Mucosa of descending colon (tissue), 3 donors: ENCODE data around the gene NID1. TPM values are rescaled to one million over a fixed set of nuclear protein-coding genes. Genes with fewer than 3 reads are reported as not detected.
"Not testable (repeated sequence)": the region's sequence is repeated elsewhere in the genome, so short reads cannot be mapped to it uniquely, and the experiment has no call there.

Source experiments
- ATAC-seq: fragments of 200-7000 bp; cut with Tn5 transposase; one replicate; pipeline ENCODE4 v1.9.1; 2020; ENCODE audit warnings: mild to moderate bottlenecking, moderate library complexity
- DNase-seq, 3 donors: peaks; one replicate each; pipeline ENCODE4 v3.0.0-alpha.2; 2020
- H3K36me3 ChIP-seq: fragments of 200-600 bp; one replicate; pipeline ENCODE4 v1.8.0; 2021; ENCODE audit warnings: low read depth, mild to moderate bottlenecking
- H3K4me1 ChIP-seq: fragments of 200-600 bp; one replicate; pipeline ENCODE4 v1.8.0; 2021; ENCODE audit warnings: low read depth, mild to moderate bottlenecking
- H3K4me3 ChIP-seq: fragments of 200-600 bp; one replicate; pipeline ENCODE4 v1.8.0; 2021; ENCODE audit warnings: mild to moderate bottlenecking
- H3K9me3 ChIP-seq: fragments of 200-600 bp; one replicate; pipeline ENCODE4 v1.8.0; 2021; ENCODE audit warnings: mild to moderate bottlenecking
- intact Hi-C, 2 donors: fragments of 100-400 bp; cut with DNase I in 1 of 2; cut with micrococcal nuclease in 1 of 2; formaldehyde crosslinking; loops; one replicate each; pipeline versions ENCODE4 v1.11.0 to v1.11.1; 2022; cut with DNase I, micrococcal nuclease
- total RNA-seq, 3 donors: library from RNA; stranded (reverse); fragmentation: NEBNext Ultra II Directional in 2 of 3; extraction: Animal tissue kit (Norgen Biotek cat#: 25700) in 2 of 3; gene quantifications; one replicate each; pipeline versions ENCODE4 v1.2.1 to v1.2.4, GENCODE V29; 2021 to 2023
- TF ChIP-seq, protein P1 (sequence below): fragments of 200-600 bp; IDR thresholded peaks from one replicate; pipeline ENCODE4 v1.8.0; 2022; ENCODE audit warnings: antibody characterized with exemption, mild to moderate bottlenecking
- donor health status: DM: no; HTN: no; CAD: no; lungs with moderate emphysema.
- donor health status: DM: no; HTN: no; CAD: no.
- donor health status: DM: no; HTN: yes; CAD: no.

The NID1 gene
- total RNA-seq, 3 donors from 2014 or later = 7.2 to 118 (median 36.7) TPM

DNA sequence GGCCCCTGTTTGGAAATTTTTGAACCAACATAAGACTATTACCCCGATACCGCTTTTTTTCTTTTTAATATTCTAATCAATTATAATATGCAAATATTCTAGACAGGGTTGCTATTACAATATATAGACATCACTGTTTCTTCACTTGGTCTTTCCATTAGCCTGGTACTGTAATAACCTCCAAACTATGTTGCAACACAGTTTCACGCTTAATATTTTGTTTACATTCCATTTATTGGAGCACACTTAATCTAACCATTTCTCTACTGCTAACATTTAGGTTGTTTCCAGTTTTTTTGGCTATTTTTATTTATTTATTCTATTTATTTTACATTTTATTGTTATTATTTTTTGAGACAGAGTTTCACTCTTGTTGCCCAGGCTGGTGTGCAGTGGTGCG lies 17.6 kb upstream of the NID1 start:
- TF ChIP-seq, protein P1, sequence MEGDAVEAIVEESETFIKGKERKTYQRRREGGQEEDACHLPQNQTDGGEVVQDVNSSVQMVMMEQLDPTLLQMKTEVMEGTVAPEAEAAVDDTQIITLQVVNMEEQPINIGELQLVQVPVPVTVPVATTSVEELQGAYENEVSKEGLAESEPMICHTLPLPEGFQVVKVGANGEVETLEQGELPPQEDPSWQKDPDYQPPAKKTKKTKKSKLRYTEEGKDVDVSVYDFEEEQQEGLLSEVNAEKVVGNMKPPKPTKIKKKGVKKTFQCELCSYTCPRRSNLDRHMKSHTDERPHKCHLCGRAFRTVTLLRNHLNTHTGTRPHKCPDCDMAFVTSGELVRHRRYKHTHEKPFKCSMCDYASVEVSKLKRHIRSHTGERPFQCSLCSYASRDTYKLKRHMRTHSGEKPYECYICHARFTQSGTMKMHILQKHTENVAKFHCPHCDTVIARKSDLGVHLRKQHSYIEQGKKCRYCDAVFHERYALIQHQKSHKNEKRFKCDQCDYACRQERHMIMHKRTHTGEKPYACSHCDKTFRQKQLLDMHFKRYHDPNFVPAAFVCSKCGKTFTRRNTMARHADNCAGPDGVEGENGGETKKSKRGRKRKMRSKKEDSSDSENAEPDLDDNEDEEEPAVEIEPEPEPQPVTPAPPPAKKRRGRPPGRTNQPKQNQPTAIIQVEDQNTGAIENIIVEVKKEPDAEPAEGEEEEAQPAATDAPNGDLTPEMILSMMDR = no peak
- H3K36me3 ChIP-seq = no peaks in the 10 kb centered on the region
- DNase-seq (no peak), ATAC-seq (no peak)
- H3K9me3 ChIP-seq = no peaks in the 10 kb centered on the region
- no peaks in the 10 kb centered on the region for H3K4me1 ChIP-seq
- no peak overlapping the region for H3K4me3 ChIP-seq
- intact Hi-C loops = no loop called here

DNA sequence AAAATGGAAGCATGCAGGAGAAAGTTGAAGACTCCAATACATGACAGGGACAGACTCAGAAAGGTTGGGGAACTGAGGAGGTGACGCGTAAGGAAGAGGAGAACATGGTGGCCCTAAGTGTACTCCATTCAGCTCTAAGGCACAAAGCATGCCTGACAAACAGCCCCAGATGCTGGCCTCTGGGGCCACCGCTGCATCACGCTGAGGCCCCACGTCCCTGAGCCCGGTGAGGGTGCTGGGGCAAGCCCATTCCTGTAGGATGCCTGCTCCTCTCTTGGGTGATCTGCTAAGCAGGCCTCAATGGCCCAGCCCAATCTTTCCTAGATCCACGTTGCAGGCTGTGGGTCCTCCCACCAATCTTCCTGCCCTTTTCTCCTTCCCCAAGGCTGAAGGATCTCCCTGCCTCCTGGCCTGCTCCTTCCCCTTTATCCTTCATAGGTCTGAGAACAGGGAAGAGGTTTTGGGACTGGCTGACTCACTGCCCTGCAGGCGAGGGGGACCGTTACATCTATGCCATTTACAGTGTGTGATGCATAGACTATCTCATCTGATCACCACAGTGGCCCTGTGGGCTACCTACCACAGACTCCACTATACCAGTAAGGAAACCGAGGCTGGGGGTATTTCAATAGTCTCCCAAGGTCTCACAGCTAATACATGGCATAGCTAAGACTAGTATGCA lies 16.8 kb upstream of the NID1 start:
- no peaks in the 10 kb centered on the region for H3K4me1 ChIP-seq
- no peak overlapping the region for H3K4me3 ChIP-seq
- DNase-seq (no peak), ATAC-seq (no peak)
- TF ChIP-seq, protein P1 = no peak
- H3K9me3 ChIP-seq = no peaks in the 10 kb centered on the region
- no peaks in the 10 kb centered on the region for H3K36me3 ChIP-seq
- intact Hi-C loops = no loop called here

DNA sequence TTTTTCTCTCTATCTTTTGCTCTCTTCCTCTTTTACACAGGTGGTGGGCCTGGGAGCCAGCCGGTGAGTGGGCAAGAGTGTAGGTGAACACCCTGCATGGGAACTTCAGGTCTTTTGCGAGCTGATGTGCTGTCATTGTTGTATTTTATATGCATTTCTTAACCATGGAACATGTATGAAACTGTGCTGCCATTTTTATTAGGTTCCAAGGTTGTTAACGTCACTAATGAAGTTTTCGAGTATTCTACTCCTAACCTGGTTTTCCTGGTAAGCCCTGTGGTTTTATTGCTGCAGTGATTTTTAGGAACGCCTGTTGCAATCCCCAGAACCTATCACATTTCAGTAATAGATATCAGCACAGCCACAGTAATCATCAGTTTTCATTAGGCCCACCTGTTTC lies 14.8 kb upstream of the NID1 start:
- ATAC-seq (no peak), DNase-seq (no peak)
- TF ChIP-seq, protein P1 = no peak

DNA sequence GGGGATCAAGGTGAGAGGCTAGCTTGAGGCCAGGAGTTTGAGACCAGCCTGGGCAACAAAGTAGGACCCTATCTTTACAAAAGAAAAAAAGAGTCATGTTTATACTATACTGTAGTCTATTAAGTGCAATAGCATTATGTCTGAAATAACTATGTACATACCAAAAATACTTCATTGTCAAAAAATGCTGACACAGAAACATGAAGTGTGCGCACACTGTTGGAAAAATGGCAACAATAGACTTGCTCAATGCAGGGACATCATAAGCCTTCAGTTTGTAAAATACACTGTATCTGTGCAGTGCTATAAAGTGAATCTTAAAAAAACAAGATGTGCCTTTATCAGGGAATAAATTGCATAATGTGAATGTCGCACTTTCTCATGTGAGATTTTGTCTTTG lies 14.1 kb upstream of the NID1 start:
- DNase-seq (no peak), ATAC-seq (no peak)
- Histone ChIP-seq H3K4me1 (no peaks in the 10 kb centered on the region), H3K4me3 (no peak overlapping the region), H3K9me3 (no peaks in the 10 kb centered on the region), H3K36me3 (no peaks in the 10 kb centered on the region)
- intact Hi-C loops = no loop called here
- TF ChIP-seq, protein P1 = no peak

More for the DNA sequence above, 14.8 kb upstream of the NID1 start:
- intact Hi-C loops = no loop called here
- H3K4me1 ChIP-seq = no peaks in the 10 kb centered on the region
- H3K4me3 ChIP-seq = no peak overlapping the region
- H3K36me3 ChIP-seq = no peaks in the 10 kb centered on the region
- no peaks in the 10 kb centered on the region for H3K9me3 ChIP-seq

DNA sequence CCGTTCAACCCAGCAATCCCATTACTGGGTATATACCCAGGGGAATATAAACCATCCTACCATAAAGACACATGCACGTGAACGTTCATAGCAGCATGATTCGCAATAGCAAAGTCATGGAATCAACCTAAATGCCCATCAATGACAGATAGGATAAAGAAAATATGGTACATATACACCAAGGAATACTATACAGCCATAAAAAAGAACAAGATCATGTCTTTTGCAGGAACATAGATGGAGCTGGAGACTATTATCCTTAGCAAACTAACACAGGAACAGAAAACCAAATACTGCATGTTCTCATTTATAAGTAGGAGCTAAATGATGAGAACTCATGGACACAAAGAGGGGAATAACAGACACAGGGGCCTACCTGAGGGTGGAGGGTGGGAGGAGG lies 13.2 kb upstream of the NID1 start:
- H3K4me1 ChIP-seq, intact Hi-C loops, ATAC-seq, H3K36me3 ChIP-seq, H3K4me3 ChIP-seq, DNase-seq, H3K9me3 ChIP-seq: not testable (repeated sequence)

- TF ChIP-seq, protein P1 = no peak
- intact Hi-C loops = no loop called here
- H3K4me1 ChIP-seq = no peaks in the 10 kb centered on the region
- no peaks in the 10 kb centered on the region for H3K9me3 ChIP-seq
- ATAC-seq = no peak
- H3K4me3 ChIP-seq = no peak overlapping the region
- H3K36me3 ChIP-seq = no peaks in the 10 kb centered on the region
- DNase-seq = no peak
Measured at GRCh38 chr1:236075848-236076247, 11.0 kb upstream of the NID1 start.
